GM19467 (cell line): ENCODE measurements around the gene DTYMK.
"Not testable (repeated sequence)": the region's sequence is repeated elsewhere in the genome, so short reads cannot be mapped to it uniquely, and the experiment has no call there.

ENCODE experiments used
- ATAC-seq: cut with Tn5 transposase; IDR thresholded peaks from one replicate; pipeline ENCODE4 v1.9.1; 2021; ENCODE audit warnings: mild to moderate bottlenecking, moderate library complexity; ENCODE audit not compliant: unreplicated experiment

DTYMK gene

GRCh38 chr2:241686650-241687425, at the start of gene DTYMK:
TSS of gene DTYMK (minus strand) at chr2:241686815. CDS start at chr2:241686783, 32 bp downstream.
- ATAC-seq = peak; percentile 92

GRCh38 chr2:241736111-241736510, 49.5 kb upstream of the DTYMK start:
- no peak for ATAC-seq

GRCh38 chr2:241734467-241735208, 48.0 kb upstream of the DTYMK start, which contains the start of gene D2HGDH:
TSS of gene D2HGDH (plus strand) at chr2:241734630. CDS start at chr2:241735225, 595 bp downstream.
- peak; percentile 65 for ATAC-seq

- peak; percentile 33 for ATAC-seq
Measured at GRCh38 chr2:241734208-241734466, 47.5 kb upstream of the DTYMK start.

- no peak for ATAC-seq
Measured at GRCh38 chr2:241733391-241734207, 47.0 kb upstream of the DTYMK start.

- ATAC-seq = not testable (repeated sequence)
Measured at GRCh38 chr2:241732513-241733186, 46.0 kb upstream of the DTYMK start.

GRCh38 chr2:241730671-241731293, 44.2 kb upstream of the DTYMK start:
- ATAC-seq = no peak

- no peak for ATAC-seq
Measured at GRCh38 chr2:241729868-241730267, 43.3 kb upstream of the DTYMK start.

- no peak for ATAC-seq
Measured at GRCh38 chr2:241728627-241729026, 42.0 kb upstream of the DTYMK start.

GRCh38 chr2:241728000-241728399, 41.4 kb upstream of the DTYMK start:
- no peak for ATAC-seq

GRCh38 chr2:241726459-241726858, 39.8 kb upstream of the DTYMK start:
- no peak for ATAC-seq

- no peak for ATAC-seq
Measured at GRCh38 chr2:241724975-241725870, 38.6 kb upstream of the DTYMK start.

GRCh38 chr2:241724259-241724974, 37.8 kb upstream of the DTYMK start:
- ATAC-seq = no peak

GRCh38 chr2:241722896-241723454, 36.4 kb upstream of the DTYMK start:
- ATAC-seq = no peak

GRCh38 chr2:241721852-241722251, 35.2 kb upstream of the DTYMK start:
- no peak for ATAC-seq

- ATAC-seq = no peak
Measured at GRCh38 chr2:241720560-241720959, 33.9 kb upstream of the DTYMK start.

GRCh38 chr2:241720099-241720498, 33.5 kb upstream of the DTYMK start:
- no peak for ATAC-seq

- ATAC-seq = no peak
Measured at GRCh38 chr2:241719093-241719492, 32.5 kb upstream of the DTYMK start.
